ENCODE measurements around the gene THADA. TPM values are rescaled to one million over a fixed set of nuclear protein-coding genes. Genes with fewer than 3 reads are reported as not detected.

Gene THADA
- total RNA-seq, 1 donor from 2014 or later: 40.4 TPM

Other genes with a start within 250 kb of the THADA start
- 2.3 and 3.2 TPM in 2 replicates for gene PLEKHH2, start 41.2 kb upstream of the THADA start, total RNA-seq
- gene C1GALT1C1L, start 80.4 kb upstream of the THADA start, total RNA-seq: 0.14 and 0.25 TPM in 2 replicates
- gene DYNC2LI1, start 178.0 kb upstream of the THADA start, total RNA-seq: 5.9 and 7.4 TPM in 2 replicates
- not detected in 2 replicates for gene ABCG5, start 242.8 kb upstream of the THADA start, total RNA-seq
- gene ABCG8, start 242.9 kb upstream of the THADA start, total RNA-seq: 0.09 TPM in 1 of 2 replicates, not detected in the other

Data from T-helper 2 cell treated with Interferon-gamma antibody and Interleukin-4, amounts not matched to agents 100 ng/mL and 5 ng/mL, for 36 hours (primary cell).